Islet of Langerhans (tissue), 1 donor: ENCODE data around the gene CLVS2.

Experiments used
- FAIRE-seq: peaks from one replicate; lab custom pipeline; 2011; peaks lifted over from hg19 to GRCh38; lab: Jason Lieb, UNC

The CLVS2 gene

DNA sequence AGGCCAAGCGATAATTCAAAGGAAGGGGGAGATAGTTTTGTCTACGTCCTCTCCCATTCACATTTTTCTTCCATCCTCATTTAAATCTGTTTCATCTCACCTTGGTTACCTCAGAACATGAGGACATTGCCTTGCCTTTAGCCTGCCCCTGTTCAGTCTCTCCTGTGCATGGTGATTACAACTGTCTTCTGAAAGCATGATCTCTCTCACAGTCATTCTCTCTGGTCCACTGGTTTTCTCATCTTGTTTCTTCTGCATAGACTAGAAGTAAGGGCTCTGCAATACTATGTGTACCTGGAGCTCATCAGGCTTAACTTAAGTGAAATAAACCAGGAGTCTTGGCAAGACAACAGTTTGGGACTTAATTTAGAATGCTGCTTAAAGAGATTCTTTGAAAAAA is 31.4 kb downstream of the CLVS2 start:
- no peak for FAIRE-seq

GRCh38 chr6:123028263-123028662 is 32.2 kb downstream of the CLVS2 start:
- FAIRE-seq, result no peak

DNA sequence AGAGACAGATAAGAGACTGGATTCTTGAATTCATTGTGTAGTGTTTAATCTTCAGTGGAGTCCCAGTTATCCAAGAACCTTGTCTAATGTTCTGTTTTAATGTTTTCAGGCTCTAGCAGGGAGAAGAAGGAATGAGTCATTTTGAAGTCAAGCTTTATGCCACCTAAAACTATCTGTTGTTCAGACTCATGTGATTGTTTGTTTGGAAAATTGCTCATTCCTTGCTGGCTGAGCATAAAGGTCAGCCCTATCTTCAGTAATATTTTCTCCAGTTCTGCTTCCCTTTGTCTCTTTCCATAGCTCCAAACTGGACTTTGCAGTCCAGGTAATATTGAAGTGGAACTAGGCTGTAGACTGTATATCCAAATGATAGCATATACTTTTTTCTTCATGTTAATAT is 34.2 kb downstream of the CLVS2 start:
- FAIRE-seq, result no peak

DNA sequence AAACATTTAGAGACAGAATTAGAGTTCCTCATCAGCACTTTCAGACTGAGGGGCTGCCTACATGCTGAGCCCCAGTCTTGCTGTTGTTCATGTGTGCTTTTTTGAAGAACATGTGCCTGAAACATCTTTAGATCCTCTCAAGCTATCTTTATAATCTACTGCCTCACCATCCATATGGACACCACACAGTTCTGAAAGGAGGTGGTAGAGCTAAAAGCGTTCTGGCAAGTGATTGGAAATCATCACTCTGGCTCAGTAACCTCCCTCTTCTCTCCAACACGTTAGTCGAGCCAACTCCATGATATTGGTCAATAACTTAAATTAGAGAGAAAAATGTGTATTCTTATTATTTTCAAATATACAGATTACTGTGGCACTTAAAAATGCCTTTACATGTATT is 40.6 kb downstream of the CLVS2 start:
- FAIRE-seq, result no peak

DNA sequence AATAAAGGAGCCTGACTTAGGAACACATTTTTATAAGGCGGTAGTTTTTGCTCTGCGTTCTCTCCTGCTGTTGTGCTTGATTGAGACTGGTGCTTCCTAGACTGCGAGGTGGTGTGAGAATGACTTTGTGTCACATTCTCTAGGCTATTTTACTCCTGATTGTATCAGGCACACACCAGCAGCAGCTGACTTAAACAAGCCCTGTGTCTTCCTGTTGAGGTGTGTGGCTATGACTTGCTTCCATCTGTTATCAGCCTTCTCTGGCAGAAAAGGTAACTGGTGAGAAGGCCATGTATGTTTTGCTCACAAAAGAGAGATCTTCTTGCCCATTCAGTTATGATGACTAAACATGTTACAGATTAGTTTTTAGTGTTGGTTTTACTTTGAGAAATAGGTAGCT is 43.4 kb downstream of the CLVS2 start:
- no peak for FAIRE-seq

- no peak for FAIRE-seq
Measured at GRCh38 chr6:123042401-123042800, 46.4 kb downstream of the CLVS2 start.

DNA sequence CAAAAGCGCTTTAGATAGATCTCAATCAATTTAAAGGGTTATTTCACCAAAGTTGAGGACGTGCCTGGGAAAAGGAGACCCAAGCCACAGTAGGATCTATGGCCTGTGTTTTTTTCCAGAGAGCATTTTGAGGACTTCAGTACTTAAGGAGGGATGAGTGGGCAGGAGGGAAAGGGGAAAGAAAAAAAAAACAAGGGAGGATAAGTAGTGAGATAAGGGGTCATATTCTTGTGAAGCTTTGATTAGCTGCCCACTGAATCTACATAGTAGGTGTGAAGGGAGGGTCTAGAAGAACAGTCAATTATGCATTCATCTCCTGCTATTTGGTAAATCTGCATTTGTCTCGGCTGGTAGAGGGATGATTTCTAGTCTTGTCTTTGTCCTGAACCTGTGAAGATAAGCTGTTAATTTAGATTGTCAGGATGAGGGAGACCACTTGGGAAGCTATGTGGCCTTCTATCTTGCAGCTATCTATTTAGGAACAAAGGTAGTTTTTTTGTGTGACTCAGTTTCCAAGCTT is 48.4 kb downstream of the CLVS2 start:
- FAIRE-seq, result no peak

- no peak for FAIRE-seq
Measured at GRCh38 chr6:123053602-123054225, 57.7 kb downstream of the CLVS2 start.

GRCh38 chr6:123055256-123055655 is 59.2 kb downstream of the CLVS2 start:
- no peak for FAIRE-seq

GRCh38 chr6:123062670-123063069 is 66.6 kb downstream of the CLVS2 start:
- FAIRE-seq, result no peak

GRCh38 chr6:123064038-123064437 is 68.0 kb downstream of the CLVS2 start:
- FAIRE-seq, result no peak

- FAIRE-seq, result no peak
Measured at GRCh38 chr6:123074616-123075015, 78.6 kb downstream of the CLVS2 start.

DNA sequence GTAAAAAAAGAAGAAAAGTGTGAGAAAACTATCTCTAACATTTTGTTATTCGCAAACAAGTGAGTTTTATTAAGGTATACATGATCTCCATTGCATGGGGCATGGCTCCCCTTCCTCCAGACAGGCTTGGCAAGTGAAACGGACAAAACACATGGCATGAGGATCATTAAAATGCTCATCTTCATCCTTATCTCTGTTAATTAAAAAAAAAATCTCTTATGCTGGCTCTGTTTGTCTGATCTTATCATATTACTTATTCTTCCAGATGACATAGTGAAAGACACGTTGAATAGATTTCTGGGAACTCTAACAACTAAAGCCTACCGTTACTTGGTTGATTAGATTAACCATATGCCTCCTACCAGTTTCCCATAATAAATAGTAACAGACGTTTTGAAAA is 89.4 kb downstream of the CLVS2 start:
- FAIRE-seq, result no peak

GRCh38 chr6:123089226-123089625 is 93.2 kb downstream of the CLVS2 start:
- no peak for FAIRE-seq

DNA sequence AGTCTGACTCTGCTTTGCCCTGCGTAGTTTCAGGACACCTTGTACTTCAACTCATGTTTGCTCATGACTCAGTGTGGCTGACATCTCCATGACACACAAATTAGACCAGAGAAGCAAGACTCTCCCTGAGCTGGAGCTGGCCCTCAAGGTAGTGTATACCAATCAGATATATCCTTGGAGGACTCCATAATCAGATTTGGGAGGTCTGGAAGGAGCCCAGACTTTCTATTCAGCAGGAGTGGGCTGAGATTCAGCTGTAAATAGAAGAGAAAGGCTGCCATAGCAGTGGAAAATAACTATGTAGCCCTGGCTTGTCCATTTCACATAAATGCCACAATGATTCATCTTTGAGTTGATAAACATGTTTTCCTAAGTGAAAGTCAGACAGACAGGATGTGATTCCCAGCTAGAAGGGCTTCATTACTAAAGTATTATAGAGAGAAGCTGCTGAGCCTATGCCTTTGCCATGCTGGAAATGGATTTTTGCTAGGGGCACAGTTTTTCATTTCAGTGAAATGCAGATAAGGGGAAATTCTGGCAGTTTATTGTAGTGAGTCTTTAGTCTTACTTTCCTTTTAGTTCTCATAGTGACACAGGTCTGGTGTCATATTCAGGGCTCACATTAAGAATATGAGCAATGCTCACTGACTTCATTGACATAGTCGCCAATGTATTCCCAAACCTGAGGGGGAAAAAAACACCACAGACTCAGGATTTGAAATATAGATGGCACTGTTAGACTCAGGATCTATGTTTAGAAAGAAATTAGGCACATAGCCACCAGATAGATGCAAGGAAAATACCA is 95.3 kb downstream of the CLVS2 start:
- no peak for FAIRE-seq

DNA sequence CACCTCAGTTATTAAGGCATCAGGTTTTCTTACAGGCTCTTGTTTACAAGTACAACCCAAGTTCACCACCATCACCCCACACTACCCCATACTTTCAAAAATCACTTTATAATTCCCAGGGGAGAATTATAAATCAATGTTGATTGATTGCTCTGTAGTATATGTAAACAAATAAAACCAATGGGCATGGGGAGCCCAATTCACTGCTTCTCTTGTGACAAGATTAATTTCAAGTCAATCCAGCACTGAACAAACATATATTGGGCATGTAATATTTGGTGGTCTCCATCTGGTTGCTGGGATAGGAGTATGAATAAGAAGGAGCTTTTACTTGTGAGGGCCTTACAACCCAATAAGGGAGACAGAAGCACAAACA is 95.8 kb downstream of the CLVS2 start:
- no peak for FAIRE-seq

GRCh38 chr6:123094795-123095194 is 98.8 kb downstream of the CLVS2 start:
- FAIRE-seq, result no peak

DNA sequence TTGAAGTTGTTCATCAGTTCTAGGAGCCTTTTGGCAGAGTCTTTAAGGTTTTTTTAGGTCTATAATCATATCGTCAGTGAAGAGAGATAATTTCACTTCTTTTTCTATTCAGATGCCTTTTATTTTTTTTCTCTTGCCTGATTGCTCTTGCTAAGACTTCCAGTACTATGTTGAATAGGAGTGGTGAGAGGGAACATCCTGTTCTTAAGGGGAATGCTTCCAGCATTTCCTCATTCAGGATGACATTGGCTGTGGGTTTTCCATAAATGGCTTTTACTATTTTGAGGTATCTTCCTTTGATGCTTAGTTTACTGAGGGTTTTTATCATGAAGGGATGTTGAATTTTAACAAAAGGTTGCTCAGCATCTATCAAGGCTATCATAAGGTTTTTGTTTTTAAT is 109.5 kb downstream of the CLVS2 start:
- no peak for FAIRE-seq

GRCh38 chr6:123116370-123116769 is 120.3 kb downstream of the CLVS2 start:
- no peak for FAIRE-seq

GRCh38 chr6:123117145-123117908 is 121.3 kb downstream of the CLVS2 start:
- FAIRE-seq, result no peak

GRCh38 chr6:123118811-123119210 is 122.8 kb downstream of the CLVS2 start:
- no peak for FAIRE-seq
